RKO (cell line): ENCODE results near the gene VCY.
"Not testable (repeated sequence)": the region's sequence is repeated elsewhere in the genome, so short reads cannot be mapped to it uniquely, and the experiment has no call there.

ENCODE experiments used
- DNase-seq: peaks from one replicate; pipeline ENCODE4 v3.0.0-alpha.2; 2016; ENCODE audit warnings: low spot score

Gene VCY

GRCh38 chrY:13986373-13986772, at the start of gene VCY:
Gene VCY (minus strand): TSS chrY:13986473. CDS start chrY:13986440, 33 bp downstream.
- DNase-seq, result not testable (repeated sequence)

GRCh38 chrY:14030395-14030794, 44.1 kb upstream of the VCY start:
- not testable (repeated sequence) for DNase-seq

- not testable (repeated sequence) for DNase-seq
Observed at GRCh38 chrY:14011916-14012315, 25.6 kb upstream of the VCY start.

- not testable (repeated sequence) for DNase-seq
Observed at GRCh38 chrY:13942406-13942805, 43.9 kb downstream of the VCY start.
